ENCODE results near the gene FAM72C. TPM values are rescaled to one million over a fixed set of nuclear protein-coding genes. Genes with fewer than 3 reads are reported as not detected.
"Not testable (repeated sequence)": the region's sequence is repeated elsewhere in the genome, so short reads cannot be mapped to it uniquely, and the experiment has no call there.

Gene FAM72C
- total RNA-seq, 2 experiments from 2014 or later, result 18.0 to 44.9 TPM

DNA sequence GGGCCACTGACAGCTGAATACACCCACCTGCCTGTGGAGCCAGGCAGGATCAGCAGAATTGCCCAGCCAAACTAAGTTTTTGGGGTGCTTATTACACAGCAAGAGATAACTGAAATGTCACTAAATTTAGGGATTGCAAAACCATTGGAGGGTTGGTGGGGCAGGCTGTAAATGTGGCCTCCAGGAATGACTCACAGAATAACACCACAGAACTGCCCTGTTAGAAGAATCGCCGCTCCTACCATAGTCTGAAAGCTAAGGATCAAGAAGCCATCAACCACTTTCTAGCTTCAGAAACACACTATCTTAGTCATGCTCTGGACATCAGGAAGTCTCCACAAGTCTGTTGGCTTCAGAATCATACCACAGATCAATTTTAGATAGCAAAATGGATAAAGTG lies 24.0 kb downstream of the FAM72C start:
- H3K36me3 ChIP-seq (ENCODE audit: insufficient read depth, low read length); H3K4me2 ChIP-seq (ENCODE audit: low read length); CTCF ChIA-PET (ENCODE audit: unreplicated experiment); BruUV-seq (replicated peaks); H3K27ac ChIP-seq (ENCODE audit: low read depth, low read length, poor library complexity, severe bottlenecking); intact Hi-C loops (cut with micrococcal nuclease; ENCODE audit: unreplicated experiment); H3K4me1 ChIP-seq (ENCODE audit: insufficient read depth, low read length, poor library complexity, severe bottlenecking); DNase-seq (ENCODE audit: low spot score); H3K4me3 ChIP-seq (ENCODE audit: low read depth, low read length, poor library complexity, severe bottlenecking); H4K20me1 ChIP-seq (ENCODE audit: insufficient read depth, low read length); H3K9me3 ChIP-seq (ENCODE audit: low read length); H2AFZ ChIP-seq (ENCODE audit: low read length); H3K79me2 ChIP-seq (ENCODE audit: insufficient read depth, low read depth, low read length); H3K9me2 ChIP-seq (ENCODE audit: insufficient read depth, low read length); POLR2A ChIA-PET: not testable (repeated sequence)

- H4K20me1 ChIP-seq (ENCODE audit: insufficient read depth, low read length); H3K79me2 ChIP-seq (ENCODE audit: insufficient read depth, low read depth, low read length); H3K27ac ChIP-seq (ENCODE audit: low read depth, low read length, poor library complexity, severe bottlenecking); H3K36me3 ChIP-seq (ENCODE audit: insufficient read depth, low read length); DNase-seq (ENCODE audit: low spot score); POLR2A ChIA-PET; H3K4me3 ChIP-seq (ENCODE audit: low read depth, low read length, poor library complexity, severe bottlenecking); BruUV-seq (replicated peaks); H3K4me1 ChIP-seq (ENCODE audit: insufficient read depth, low read length, poor library complexity, severe bottlenecking); intact Hi-C loops (cut with micrococcal nuclease; ENCODE audit: unreplicated experiment); H3K9me2 ChIP-seq (ENCODE audit: insufficient read depth, low read length); H3K9me3 ChIP-seq (ENCODE audit: low read length); H2AFZ ChIP-seq (ENCODE audit: low read length); CTCF ChIA-PET (ENCODE audit: unreplicated experiment); H3K4me2 ChIP-seq (ENCODE audit: low read length): not testable (repeated sequence)
Observed at GRCh38 chr1:143945253-143945652, 26.5 kb downstream of the FAM72C start.

DNA sequence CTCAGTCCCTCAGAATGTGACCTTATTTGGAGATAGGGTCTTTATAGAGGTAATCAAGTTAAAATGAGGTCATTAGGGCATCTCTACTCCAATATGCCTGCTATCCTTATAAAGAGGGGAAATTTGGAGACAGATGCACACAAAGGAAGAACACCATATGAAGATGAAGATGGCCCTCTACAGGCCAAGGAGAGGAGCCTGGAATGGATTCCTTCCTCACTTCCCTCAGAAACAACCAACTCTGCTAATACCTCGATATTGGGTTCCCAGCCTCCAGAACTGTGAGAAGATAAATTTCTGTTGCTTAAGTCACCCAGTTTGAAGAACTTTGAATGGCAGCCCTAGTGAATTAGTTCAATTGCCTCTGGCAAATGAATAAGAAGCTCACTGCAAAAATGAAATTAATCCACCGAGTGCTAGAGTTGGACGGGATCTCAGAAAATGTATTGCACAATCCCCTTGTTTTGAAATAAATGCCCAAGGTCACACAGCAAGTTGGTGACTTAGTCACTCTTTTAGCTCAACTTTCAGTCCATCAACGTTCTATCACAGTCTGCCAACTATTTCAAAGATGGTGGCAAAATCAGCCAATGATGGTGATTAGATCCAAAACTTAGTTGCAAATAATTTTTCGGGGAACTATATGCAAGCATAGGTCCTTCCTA lies 27.1 kb downstream of the FAM72C start:
- H2AFZ ChIP-seq (ENCODE audit: low read length); H3K9me2 ChIP-seq (ENCODE audit: insufficient read depth, low read length); POLR2A ChIA-PET; H3K4me3 ChIP-seq (ENCODE audit: low read depth, low read length, poor library complexity, severe bottlenecking); H3K27ac ChIP-seq (ENCODE audit: low read depth, low read length, poor library complexity, severe bottlenecking); DNase-seq (ENCODE audit: low spot score); BruUV-seq (replicated peaks); H4K20me1 ChIP-seq (ENCODE audit: insufficient read depth, low read length); H3K4me1 ChIP-seq (ENCODE audit: insufficient read depth, low read length, poor library complexity, severe bottlenecking); CTCF ChIA-PET (ENCODE audit: unreplicated experiment); H3K4me2 ChIP-seq (ENCODE audit: low read length); H3K79me2 ChIP-seq (ENCODE audit: insufficient read depth, low read depth, low read length); H3K9me3 ChIP-seq (ENCODE audit: low read length); intact Hi-C loops (cut with micrococcal nuclease; ENCODE audit: unreplicated experiment); H3K36me3 ChIP-seq (ENCODE audit: insufficient read depth, low read length): not testable (repeated sequence)

DNA sequence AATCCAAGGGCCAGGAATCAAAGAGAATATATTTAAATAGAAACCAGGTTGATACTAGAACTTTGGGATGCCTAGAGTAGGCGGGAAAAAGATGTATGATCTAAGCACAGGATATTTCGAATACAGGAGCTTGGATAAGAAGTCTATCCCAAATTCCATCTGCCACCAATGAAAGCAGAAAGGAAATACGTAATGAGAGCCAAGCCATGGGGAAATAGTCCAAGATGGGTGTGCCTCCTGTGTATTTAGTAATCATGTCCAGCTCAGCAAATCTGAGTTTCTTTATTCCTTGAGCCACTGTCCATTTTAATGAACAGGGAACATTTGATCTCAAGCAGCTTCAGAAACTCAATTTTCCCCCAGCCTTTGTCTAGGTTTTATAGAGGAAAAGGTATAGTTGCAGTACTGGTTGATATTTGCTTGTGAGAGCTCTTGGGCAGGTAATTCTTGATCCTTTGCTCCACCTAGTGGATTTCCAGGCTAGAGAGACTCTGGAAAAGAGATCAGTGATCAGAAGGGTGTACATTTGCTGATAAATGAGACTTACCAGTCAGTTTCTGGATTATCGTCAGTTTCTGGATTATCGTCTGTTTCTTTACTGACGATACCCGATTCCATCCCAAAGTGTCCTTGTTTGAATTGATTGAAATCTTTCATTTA lies 28.3 kb downstream of the FAM72C start:
- H3K9me3 ChIP-seq (ENCODE audit: low read length); DNase-seq (ENCODE audit: low spot score); H3K4me2 ChIP-seq (ENCODE audit: low read length); intact Hi-C loops (cut with micrococcal nuclease; ENCODE audit: unreplicated experiment); CTCF ChIA-PET (ENCODE audit: unreplicated experiment); H3K4me3 ChIP-seq (ENCODE audit: low read depth, low read length, poor library complexity, severe bottlenecking); H2AFZ ChIP-seq (ENCODE audit: low read length); POLR2A ChIA-PET; H3K36me3 ChIP-seq (ENCODE audit: insufficient read depth, low read length); BruUV-seq (replicated peaks); H4K20me1 ChIP-seq (ENCODE audit: insufficient read depth, low read length); H3K27ac ChIP-seq (ENCODE audit: low read depth, low read length, poor library complexity, severe bottlenecking); H3K4me1 ChIP-seq (ENCODE audit: insufficient read depth, low read length, poor library complexity, severe bottlenecking); H3K9me2 ChIP-seq (ENCODE audit: insufficient read depth, low read length); H3K79me2 ChIP-seq (ENCODE audit: insufficient read depth, low read depth, low read length): not testable (repeated sequence)

GRCh38 chr1:143942238-143942860 lies 29.4 kb downstream of the FAM72C start:
- POLR2A ChIA-PET; BruUV-seq (replicated peaks); DNase-seq (ENCODE audit: low spot score): not testable (repeated sequence)

GRCh38 chr1:143939666-143940065 lies 32.1 kb downstream of the FAM72C start:
- H4K20me1 ChIP-seq (ENCODE audit: insufficient read depth, low read length); H3K9me2 ChIP-seq (ENCODE audit: insufficient read depth, low read length); BruUV-seq (replicated peaks); H2AFZ ChIP-seq (ENCODE audit: low read length); intact Hi-C loops (cut with micrococcal nuclease; ENCODE audit: unreplicated experiment); CTCF ChIA-PET (ENCODE audit: unreplicated experiment); H3K4me2 ChIP-seq (ENCODE audit: low read length); DNase-seq (ENCODE audit: low spot score); H3K9me3 ChIP-seq (ENCODE audit: low read length); H3K4me1 ChIP-seq (ENCODE audit: insufficient read depth, low read length, poor library complexity, severe bottlenecking); H3K4me3 ChIP-seq (ENCODE audit: low read depth, low read length, poor library complexity, severe bottlenecking); H3K36me3 ChIP-seq (ENCODE audit: insufficient read depth, low read length); POLR2A ChIA-PET; H3K27ac ChIP-seq (ENCODE audit: low read depth, low read length, poor library complexity, severe bottlenecking); H3K79me2 ChIP-seq (ENCODE audit: insufficient read depth, low read depth, low read length): not testable (repeated sequence)

More at GRCh38 chr1:143942238-143942860, 29.4 kb downstream of the FAM72C start:
- H3K4me1 ChIP-seq (ENCODE audit: insufficient read depth, low read length, poor library complexity, severe bottlenecking); H3K79me2 ChIP-seq (ENCODE audit: insufficient read depth, low read depth, low read length); H3K4me2 ChIP-seq (ENCODE audit: low read length); intact Hi-C loops (cut with micrococcal nuclease; ENCODE audit: unreplicated experiment); H2AFZ ChIP-seq (ENCODE audit: low read length); H3K4me3 ChIP-seq (ENCODE audit: low read depth, low read length, poor library complexity, severe bottlenecking); H4K20me1 ChIP-seq (ENCODE audit: insufficient read depth, low read length); H3K36me3 ChIP-seq (ENCODE audit: insufficient read depth, low read length); H3K27ac ChIP-seq (ENCODE audit: low read depth, low read length, poor library complexity, severe bottlenecking); H3K9me2 ChIP-seq (ENCODE audit: insufficient read depth, low read length); H3K9me3 ChIP-seq (ENCODE audit: low read length); CTCF ChIA-PET (ENCODE audit: unreplicated experiment): not testable (repeated sequence)

Measured in OCI-LY7 (cell line).